HepG2 (cell line): ENCODE measurements around the gene HMGCS2. TPM values are rescaled to one million over a fixed set of nuclear protein-coding genes. Genes with fewer than 3 reads are reported as not detected.

Experiments used
- ASH2L ChIP-seq: fragments of 300-600, 200-600 bp; sonication (generic); IDR thresholded peaks from 2 replicates; pipeline ENCODE4 v1.7.0; 2017; ENCODE audit warnings: low read depth, mild to moderate bottlenecking, moderate library complexity, mixed read lengths, low read length; ENCODE audit not compliant: insufficient read length
- CREB1 ChIP-seq, 2 experiments: fragments of 450-650 bp in 1 of 2; IDR thresholded peaks; 2 replicates each; pipeline ENCODE4 v1.6.1; 2016 to 2017; ENCODE audit warnings: control low read depth in 1 of 2, mild to moderate bottlenecking in 1 of 2, missing compliant biosample characterization in 1 of 2, missing genetic modification characterization in 1 of 2
- FOXA3 ChIP-seq: IDR thresholded peaks from 2 replicates; pipeline ENCODE4 v1.6.1; 2016; ENCODE audit warnings: missing genetic modification reagents, missing compliant biosample characterization
- FOXM1 ChIP-seq: sonication (generic); formaldehyde crosslinking; IDR thresholded peaks from 2 replicates; pipeline ENCODE4 v1.5.0; 2020; ENCODE audit warnings: missing genetic modification reagents
- FOXP4 ChIP-seq: sonication (generic); formaldehyde crosslinking; IDR thresholded peaks from 2 replicates; pipeline ENCODE4 v1.4.0; 2020; ENCODE audit warnings: missing genetic modification reagents
- JUND ChIP-seq: sonication (generic); formaldehyde crosslinking; IDR thresholded peaks from 2 replicates; pipeline ENCODE4 v1.8.0; 2022; ENCODE audit warnings: mild to moderate bottlenecking, missing genetic modification reagents
- KDM5B ChIP-seq: sonication (generic); formaldehyde crosslinking; IDR thresholded peaks from 2 replicates; pipeline ENCODE4 v1.4.0; 2020; ENCODE audit warnings: missing genetic modification reagents, mild to moderate bottlenecking, borderline replicate concordance
- MAX ChIP-seq: IDR thresholded peaks from 2 replicates; pipeline ENCODE4 v1.6.1; 2012; ENCODE audit warnings: inconsistent platforms
- PAX8 ChIP-seq: sonication (generic); formaldehyde crosslinking; IDR thresholded peaks from 2 replicates; pipeline ENCODE4 v1.8.0; 2022; ENCODE audit warnings: mild to moderate bottlenecking, missing genetic modification reagents, borderline replicate concordance
- PCBP1 ChIP-seq: fragments of 200-400 bp; formaldehyde crosslinking; IDR thresholded peaks from 2 replicates; pipeline ENCODE4 v1.6.1; 2017; ENCODE audit warnings: mild to moderate bottlenecking, low read depth, low read length, borderline replicate concordance
- PHF21A ChIP-seq: sonication (generic); formaldehyde crosslinking; IDR thresholded peaks from 2 replicates; pipeline ENCODE4 v1.5.0; 2020; ENCODE audit warnings: mild to moderate bottlenecking, missing genetic modification reagents
- SRY ChIP-seq: sonication (generic); formaldehyde crosslinking; IDR thresholded peaks from 2 replicates; pipeline ENCODE4 v1.8.0; 2022; ENCODE audit warnings: mild to moderate bottlenecking, missing genetic modification reagents
- TOPORS ChIP-seq: sonication (generic); formaldehyde crosslinking; IDR thresholded peaks from 2 replicates; pipeline ENCODE4 v1.8.0; 2023; ENCODE audit warnings: mild to moderate bottlenecking, missing genetic modification reagents
- ZMYM4 ChIP-seq: sonication (generic); formaldehyde crosslinking; IDR thresholded peaks from 2 replicates; pipeline ENCODE4 v1.8.1; 2023; ENCODE audit warnings: mild to moderate bottlenecking, missing genetic modification reagents
- ZNF10 ChIP-seq: sonication (generic); formaldehyde crosslinking; IDR thresholded peaks from 2 replicates; pipeline ENCODE4 v1.4.0; 2020; ENCODE audit warnings: mild to moderate bottlenecking, low read depth, missing genetic modification reagents, borderline replicate concordance
- ZNF12 ChIP-seq: sonication (generic); formaldehyde crosslinking; IDR thresholded peaks from 2 replicates; pipeline ENCODE4 v1.5.0; 2020; ENCODE audit warnings: missing genetic modification reagents
- ZNF44 ChIP-seq: sonication (generic); formaldehyde crosslinking; IDR thresholded peaks from 2 replicates; pipeline ENCODE4 v1.5.1; 2020; ENCODE audit warnings: mild to moderate bottlenecking, missing genetic modification reagents
- ZNF615 ChIP-seq: sonication (generic); formaldehyde crosslinking; IDR thresholded peaks from 2 replicates; pipeline ENCODE4 v1.5.0; 2020; ENCODE audit warnings: mild to moderate bottlenecking, missing genetic modification reagents, borderline replicate concordance
- ZNF629 ChIP-seq: sonication (generic); formaldehyde crosslinking; conservative IDR thresholded peaks from 2 replicates; pipeline ENCODE4 v1.5.0; 2020; ENCODE audit warnings: missing genetic modification reagents
- ZNF652 ChIP-seq: IDR thresholded peaks from 2 replicates; pipeline ENCODE4 v1.6.1; 2016; ENCODE audit warnings: low read depth, borderline replicate concordance
- ZNF687 ChIP-seq: sonication (generic); formaldehyde crosslinking; IDR thresholded peaks from 2 replicates; pipeline ENCODE4 v1.5.1; 2020; ENCODE audit warnings: mild to moderate bottlenecking, missing genetic modification reagents, moderate library complexity
- ZZZ3 ChIP-seq: sonication (generic); formaldehyde crosslinking; IDR thresholded peaks from 2 replicates; pipeline ENCODE4 v1.4.0; 2020; ENCODE audit warnings: missing genetic modification reagents, mild to moderate bottlenecking, borderline replicate concordance
- polyA plus RNA-seq, 8 experiments: library from polyadenylated mRNA; depleted of rRNA in 3 of 8; stranded (reverse) in 7 of 8; unstranded in 1 of 8; fragments of >200 nt; fragmentation: Illumina TruSeq in 4 of 8; extraction: Trizol in 4 of 8; gene quantifications; 2 replicates each; pipeline versions ENCODE4 v1.2.1 to v1.2.3, GENCODE V29; 2011 to 2016; ENCODE audit warnings: low read depth in 4 of 8, missing spikeins in 1 of 8, mixed read lengths in 1 of 8; ENCODE audit not compliant: insufficient read depth in 1 of 8
- total RNA-seq, 5 experiments: library from RNA; depleted of rRNA; stranded (reverse); fragments of >200 nt; fragmentation: Illumina TruSeq; extraction: Trizol; gene quantifications; 2 replicates each; pipeline ENCODE4 v1.2.3, GENCODE V29; 2016; ENCODE audit warnings: low read depth in 1 of 5
- TF ChIP-seq, protein P1 (sequence below): sonication (generic); formaldehyde crosslinking; IDR thresholded peaks from 2 replicates; pipeline ENCODE4 v1.4.0; 2020; ENCODE audit warnings: missing genetic modification reagents, borderline replicate concordance

The HMGCS2 gene
- total and polyA plus RNA-seq, 2 of the 13 experiments (the other 11 are each of a cell fraction or from before 2014, with no cell fraction given) = 0.44 to 1.5 TPM

DNA sequence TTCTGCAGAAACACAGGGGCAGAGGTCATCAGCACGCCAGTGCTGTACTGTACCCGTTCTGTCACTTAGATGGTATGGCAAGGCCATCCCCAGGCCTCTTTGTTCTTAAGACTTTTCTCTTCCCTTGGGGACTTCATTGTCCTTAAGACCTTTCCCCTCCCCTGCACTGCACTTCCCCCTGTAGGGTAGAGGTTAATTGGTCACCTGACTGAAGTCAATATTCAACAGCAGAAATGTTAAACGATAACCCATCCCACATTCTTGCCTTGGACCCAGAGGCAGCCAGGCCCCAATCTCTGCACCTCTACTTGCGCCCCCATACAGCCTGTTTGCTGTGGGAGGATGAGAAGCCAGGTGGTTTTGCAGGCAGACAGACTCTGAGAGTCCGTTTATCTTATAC is 46.8 kb downstream of the HMGCS2 start (continued):
- TF ChIP-seq PHF21A (peak; percentile 31; the same call in 1 of the 2 replicates), ZNF12 (no peak), SRY (no peak), CREB1 (IDR thresholded peaks at IDR 0.05) (no peak), CREB1 (CRISPR knock-in tag; IDR thresholded peaks at IDR 0.05) (no peak), ZNF615 (CRISPR knock-in tag) (no peak), FOXA3 (CRISPR knock-in tag) (no peak), FOXM1 (no peak), KDM5B (CRISPR knock-in tag) (no peak), ZNF10 (CRISPR knock-in tag) (no peak), ZZZ3 (CRISPR knock-in tag) (no peak), ZNF629 (CRISPR knock-in tag) (no peak), MAX (no peak), PAX8 (CRISPR knock-in tag) (no peak), PCBP1 (no peak), ZMYM4 (CRISPR knock-in tag) (peak; percentile 50), ZNF687 (CRISPR knock-in tag) (no peak), ZNF44 (CRISPR knock-in tag) (no peak), JUND (CRISPR knock-in tag) (no peak), FOXP4 (CRISPR knock-in tag) (no peak), ZNF652 (CRISPR knock-in tag) (peak; percentile 19; the same call in 1 of the 2 replicates), TOPORS (CRISPR knock-in tag) (no peak), ASH2L (no peak)
- TF ChIP-seq, protein P1, sequence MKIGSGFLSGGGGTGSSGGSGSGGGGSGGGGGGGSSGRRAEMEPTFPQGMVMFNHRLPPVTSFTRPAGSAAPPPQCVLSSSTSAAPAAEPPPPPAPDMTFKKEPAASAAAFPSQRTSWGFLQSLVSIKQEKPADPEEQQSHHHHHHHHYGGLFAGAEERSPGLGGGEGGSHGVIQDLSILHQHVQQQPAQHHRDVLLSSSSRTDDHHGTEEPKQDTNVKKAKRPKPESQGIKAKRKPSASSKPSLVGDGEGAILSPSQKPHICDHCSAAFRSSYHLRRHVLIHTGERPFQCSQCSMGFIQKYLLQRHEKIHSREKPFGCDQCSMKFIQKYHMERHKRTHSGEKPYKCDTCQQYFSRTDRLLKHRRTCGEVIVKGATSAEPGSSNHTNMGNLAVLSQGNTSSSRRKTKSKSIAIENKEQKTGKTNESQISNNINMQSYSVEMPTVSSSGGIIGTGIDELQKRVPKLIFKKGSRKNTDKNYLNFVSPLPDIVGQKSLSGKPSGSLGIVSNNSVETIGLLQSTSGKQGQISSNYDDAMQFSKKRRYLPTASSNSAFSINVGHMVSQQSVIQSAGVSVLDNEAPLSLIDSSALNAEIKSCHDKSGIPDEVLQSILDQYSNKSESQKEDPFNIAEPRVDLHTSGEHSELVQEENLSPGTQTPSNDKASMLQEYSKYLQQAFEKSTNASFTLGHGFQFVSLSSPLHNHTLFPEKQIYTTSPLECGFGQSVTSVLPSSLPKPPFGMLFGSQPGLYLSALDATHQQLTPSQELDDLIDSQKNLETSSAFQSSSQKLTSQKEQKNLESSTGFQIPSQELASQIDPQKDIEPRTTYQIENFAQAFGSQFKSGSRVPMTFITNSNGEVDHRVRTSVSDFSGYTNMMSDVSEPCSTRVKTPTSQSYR (CRISPR knock-in tag) = no peak
